Measurements from ENCODE around the gene DNAI4. TPM values are rescaled to one million over a fixed set of nuclear protein-coding genes. Genes with fewer than 3 reads are reported as not detected.

The DNAI4 gene
- total RNA-seq, 2 experiments from 2014 or later, result 1.9 to 10.2 TPM

DNA sequence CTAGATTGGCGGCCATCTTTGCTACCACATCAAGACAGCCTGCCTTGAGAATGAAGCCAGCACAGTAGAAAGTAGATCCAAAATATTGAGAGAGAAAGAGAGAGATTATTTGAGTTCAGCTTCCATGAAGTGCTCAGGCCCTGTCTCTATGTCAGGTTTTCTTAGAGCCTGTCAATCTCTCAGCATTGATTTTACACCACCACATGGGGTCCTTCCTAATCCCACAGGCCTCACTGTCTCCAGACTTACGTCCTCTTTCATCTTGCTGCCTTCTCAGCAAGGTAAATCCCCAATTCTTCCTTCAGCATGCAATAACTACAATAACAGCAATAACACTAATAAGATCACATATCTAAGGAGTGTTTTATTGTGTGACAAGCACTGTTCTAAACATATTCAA, 151.4 kb downstream of the DNAI4 start:
- POLR2A ChIA-PET, result interaction anchor here (1.2 kb wide), 1 partner anchor 184 kb away, joined by 3 read pairs; no protein-coding TSS in a partner anchor
- H3K4me3 ChIP-seq (ENCODE audit: low read depth, low read length, poor library complexity, severe bottlenecking), result no peak overlapping the region

DNA sequence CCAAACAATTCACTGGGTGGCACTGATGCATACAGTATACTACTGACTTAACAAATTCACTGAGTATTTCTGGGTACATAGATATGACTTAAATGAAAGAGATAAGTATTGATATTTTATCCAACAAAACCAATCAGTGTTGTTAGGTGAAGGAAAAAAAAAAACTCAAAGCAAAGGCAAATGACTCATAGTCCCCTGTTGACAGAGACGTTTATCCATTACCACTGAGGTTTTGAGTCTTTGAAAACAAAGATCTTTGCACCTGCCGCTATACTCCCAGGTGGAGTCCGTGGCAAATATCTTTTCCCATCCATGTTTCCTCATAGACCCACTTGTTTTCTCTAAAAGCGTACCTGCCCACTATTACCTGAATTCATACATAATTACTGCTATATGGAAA, 154.0 kb downstream of the DNAI4 start:
- Histone ChIP-seq H3K9me3 (ENCODE audit: low read length) (no peaks in the 10 kb centered on the region; the same call in 1 of the 2 replicates), H3K36me3 (ENCODE audit: insufficient read depth, low read length) (peaks cover 5% of the 10 kb centered on the region), H3K4me1 (ENCODE audit: insufficient read depth, low read length, poor library complexity, severe bottlenecking) (peaks cover 74% of the 10 kb centered on the region), H3K9me2 (ENCODE audit: insufficient read depth, low read length) (no peaks in the 10 kb centered on the region), H4K20me1 (ENCODE audit: insufficient read depth, low read length) (no peaks in the 10 kb centered on the region), H3K79me2 (ENCODE audit: insufficient read depth, low read depth, low read length) (no peaks in the 10 kb centered on the region), H3K4me3 (ENCODE audit: low read depth, low read length, poor library complexity, severe bottlenecking) (peak overlapping the region; percentile 63), H3K4me2 (ENCODE audit: low read length) (peak overlapping the region; percentile 88), H3K27ac (ENCODE audit: low read depth, low read length, poor library complexity, severe bottlenecking) (peak overlapping the region; percentile 99), H2AFZ (ENCODE audit: low read length) (peak overlapping the region; percentile 59; the same call in 1 of the 2 replicates)
- POLR2A ChIA-PET, result interaction anchor here (1.0 to 1.6 kb wide), 5 partner anchors 9 to 666 kb away, joined by 3 to 22 read pairs (median 4); no protein-coding TSS in a partner anchor
- intact Hi-C loops (cut with micrococcal nuclease; ENCODE audit: unreplicated experiment), result no loop called here
- CTCF ChIA-PET (ENCODE audit: unreplicated experiment), result no interaction called here
- no peak for DNase-seq (ENCODE audit: low spot score)
- no peak for TF ChIP-seq EZH2phosphoT487 (IDR thresholded peaks at IDR 0.05; ENCODE audit: borderline replicate concordance, low read depth, low read length)
- TF ChIP-seq, protein P1, sequence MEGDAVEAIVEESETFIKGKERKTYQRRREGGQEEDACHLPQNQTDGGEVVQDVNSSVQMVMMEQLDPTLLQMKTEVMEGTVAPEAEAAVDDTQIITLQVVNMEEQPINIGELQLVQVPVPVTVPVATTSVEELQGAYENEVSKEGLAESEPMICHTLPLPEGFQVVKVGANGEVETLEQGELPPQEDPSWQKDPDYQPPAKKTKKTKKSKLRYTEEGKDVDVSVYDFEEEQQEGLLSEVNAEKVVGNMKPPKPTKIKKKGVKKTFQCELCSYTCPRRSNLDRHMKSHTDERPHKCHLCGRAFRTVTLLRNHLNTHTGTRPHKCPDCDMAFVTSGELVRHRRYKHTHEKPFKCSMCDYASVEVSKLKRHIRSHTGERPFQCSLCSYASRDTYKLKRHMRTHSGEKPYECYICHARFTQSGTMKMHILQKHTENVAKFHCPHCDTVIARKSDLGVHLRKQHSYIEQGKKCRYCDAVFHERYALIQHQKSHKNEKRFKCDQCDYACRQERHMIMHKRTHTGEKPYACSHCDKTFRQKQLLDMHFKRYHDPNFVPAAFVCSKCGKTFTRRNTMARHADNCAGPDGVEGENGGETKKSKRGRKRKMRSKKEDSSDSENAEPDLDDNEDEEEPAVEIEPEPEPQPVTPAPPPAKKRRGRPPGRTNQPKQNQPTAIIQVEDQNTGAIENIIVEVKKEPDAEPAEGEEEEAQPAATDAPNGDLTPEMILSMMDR (conservative IDR thresholded peaks at IDR 0.05; ENCODE audit: low read length), result no peak; the same call in 1 of the 2 replicates
- BruUV-seq (replicated peaks), result no TSS peak

More for the DNA sequence above, 151.4 kb downstream of the DNAI4 start:
- Histone ChIP-seq H3K27ac (ENCODE audit: low read depth, low read length, poor library complexity, severe bottlenecking) (no peak overlapping the region), H2AFZ (ENCODE audit: low read length) (no peak overlapping the region; the same call in 1 of the 2 replicates), H3K79me2 (ENCODE audit: insufficient read depth, low read depth, low read length) (no peaks in the 10 kb centered on the region), H3K9me3 (ENCODE audit: low read length) (peaks cover 5% of the 10 kb centered on the region; the same call in 1 of the 2 replicates), H3K4me1 (ENCODE audit: insufficient read depth, low read length, poor library complexity, severe bottlenecking) (peaks cover 55% of the 10 kb centered on the region), H3K9me2 (ENCODE audit: insufficient read depth, low read length) (no peaks in the 10 kb centered on the region), H3K4me2 (ENCODE audit: low read length) (no peak overlapping the region), H3K36me3 (ENCODE audit: insufficient read depth, low read length) (peaks cover 5% of the 10 kb centered on the region), H4K20me1 (ENCODE audit: insufficient read depth, low read length) (no peaks in the 10 kb centered on the region)
- no peak for TF ChIP-seq EZH2phosphoT487 (IDR thresholded peaks at IDR 0.05; ENCODE audit: borderline replicate concordance, low read depth, low read length)
- TF ChIP-seq, protein P1 (conservative IDR thresholded peaks at IDR 0.05; ENCODE audit: low read length), result no peak
- no TSS peak for BruUV-seq (replicated peaks)
- intact Hi-C loops (cut with micrococcal nuclease; ENCODE audit: unreplicated experiment), result no loop called here
- CTCF ChIA-PET (ENCODE audit: unreplicated experiment), result no interaction called here
- no peak for DNase-seq (ENCODE audit: low spot score)

DNA sequence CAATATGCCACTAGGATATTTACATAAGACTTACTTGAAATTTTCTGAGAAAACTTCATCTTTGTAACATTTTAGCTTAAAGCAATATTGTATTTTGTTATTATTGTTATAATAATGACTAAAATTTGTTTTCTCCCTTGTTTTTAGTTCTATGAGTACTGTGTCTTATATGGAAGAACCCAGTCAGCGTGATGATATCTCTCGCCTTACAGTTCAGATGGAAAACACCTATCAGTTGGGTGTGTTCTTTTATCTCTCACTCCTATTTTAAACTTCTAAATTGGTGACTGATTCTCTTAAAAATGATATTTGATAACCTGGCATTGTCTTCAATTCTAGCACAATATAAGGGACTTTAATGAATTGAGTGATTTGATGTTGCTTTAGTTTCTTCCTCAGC, 154.4 kb downstream of the DNAI4 start:
- H2AFZ ChIP-seq (ENCODE audit: low read length), result peak overlapping the region; percentile 59; the same call in 1 of the 2 replicates
- no peaks in the 10 kb centered on the region; the same call in 1 of the 2 replicates for H3K9me3 ChIP-seq (ENCODE audit: low read length)
- ChIA-PET POLR2A (interaction anchor here (0.5 to 1.6 kb wide), 14 partner anchors 9 to 666 kb away, joined by 3 to 22 read pairs (median 4); partner anchors contain the start of genes DNAI4 and MIER1), CTCF (ENCODE audit: unreplicated experiment) (interaction anchor here (1.2 kb wide), 1 partner anchor 379 kb away, joined by 3 read pairs; no protein-coding TSS in a partner anchor)
- DNase-seq (ENCODE audit: low spot score), result no peak
- TF ChIP-seq, protein P1 (conservative IDR thresholded peaks at IDR 0.05; ENCODE audit: low read length), result no peak
- TF ChIP-seq EZH2phosphoT487 (IDR thresholded peaks at IDR 0.05; ENCODE audit: borderline replicate concordance, low read depth, low read length), result no peak
- H3K4me3 ChIP-seq (ENCODE audit: low read depth, low read length, poor library complexity, severe bottlenecking), result peak overlapping the region; percentile 63
- peaks cover 5% of the 10 kb centered on the region for H3K36me3 ChIP-seq (ENCODE audit: insufficient read depth, low read length)
- no peaks in the 10 kb centered on the region for H3K79me2 ChIP-seq (ENCODE audit: insufficient read depth, low read depth, low read length)
- no TSS peak for BruUV-seq (replicated peaks)
- H4K20me1 ChIP-seq (ENCODE audit: insufficient read depth, low read length), result no peaks in the 10 kb centered on the region
- intact Hi-C loops (cut with micrococcal nuclease; ENCODE audit: unreplicated experiment), result no loop called here
- H3K4me1 ChIP-seq (ENCODE audit: insufficient read depth, low read length, poor library complexity, severe bottlenecking), result peaks cover 78% of the 10 kb centered on the region
- H3K4me2 ChIP-seq (ENCODE audit: low read length), result peak overlapping the region; percentile 88
- H3K9me2 ChIP-seq (ENCODE audit: insufficient read depth, low read length), result no peaks in the 10 kb centered on the region
- peak overlapping the region; percentile 99 for H3K27ac ChIP-seq (ENCODE audit: low read depth, low read length, poor library complexity, severe bottlenecking)
